Measurements from ENCODE around the gene CCDC88B. TPM values are rescaled to one million over a fixed set of nuclear protein-coding genes. Genes with fewer than 3 reads are reported as not detected.
"Not testable (repeated sequence)": the region's sequence is repeated elsewhere in the genome, so short reads cannot be mapped to it uniquely, and the experiment has no call there.

CCDC88B gene
- total and polyA plus RNA-seq, 10 of the 15 experiments (the other 5 are each of a cell fraction or from before 2014, with no cell fraction given): 0.24 to 66.0 (median 19.2) TPM

- DNase-seq (ENCODE audit: low read depth, low spot score): no peak
- 63% methylated on average over 5 of the region's 5 CpGs for WGBS (ENCODE audit: insufficient coverage, insufficient replicate concordance, low lambda C conversion rate, missing lambda C conversion rate)
- CTCF ChIA-PET: interaction anchor here (0.7 to 3.6 kb wide), 5 partner anchors 9 to 459 kb away, joined by 3 to 19 read pairs (median 5); no protein-coding TSS in a partner anchor
- no peaks in the 10 kb centered on the region for H3K27me3 ChIP-seq (replicated peaks in 1 of 2; ENCODE audit: control insufficient read depth in 2 of 2, insufficient read depth in 2 of 2, low read length in 1 of 2)
- H3K27ac ChIP-seq (ENCODE audit: control insufficient read depth, insufficient read depth): no peak overlapping the region
- H3K4me1 ChIP-seq (ENCODE audit: control insufficient read depth, insufficient read depth, low read length): peaks cover 4% of the 10 kb centered on the region; the same call in 1 of the 2 replicates
- BruUV-seq (replicated peaks): no TSS peak
- RAD21 ChIA-PET (ENCODE audit: unreplicated experiment): interaction anchor here (0.6 to 2.0 kb wide), 3 partner anchors 8 to 12 kb away, joined by 4 to 6 read pairs (median 4); no protein-coding TSS in a partner anchor
- intact Hi-C loops (cut with micrococcal nuclease; ENCODE audit: unreplicated experiment) (no loop called here), in situ Hi-C loops (cut with MboI) (no loop called here)
- no peak overlapping the region for H3K4me2 ChIP-seq (ENCODE audit: control insufficient read depth, insufficient read depth)
- no peaks in the 10 kb centered on the region; the same call in 2 of the 3 replicates for H3K9me3 ChIP-seq (replicated peaks; ENCODE audit: control insufficient read depth, insufficient read depth, low read length)
- no peak for FAIRE-seq
- no peak overlapping the region for H2AFZ ChIP-seq (ENCODE audit: control insufficient read depth, low read depth, low read length)
- peaks cover 13% of the 10 kb centered on the region for H3K79me2 ChIP-seq (ENCODE audit: control insufficient read depth, insufficient read depth, low read length)
- no peaks in the 10 kb centered on the region for H4K20me1 ChIP-seq (ENCODE audit: control insufficient read depth, insufficient read depth)
- peaks cover 0 to 2% of the 10 kb centered on the region in 2 experiments; a peak in 2 of 4 replicates for H3K36me3 ChIP-seq (ENCODE audit: control insufficient read depth in 2 of 2, insufficient read depth in 2 of 2, low read length in 1 of 2)
- no peak overlapping the region for H3K4me3 ChIP-seq
- no peak for ATAC-seq
- SMC1A ChIA-PET (ENCODE audit: uncharacterized antibody, unreplicated experiment): no interaction called here
- TF ChIP-seq GABPA (IDR thresholded peaks at IDR 0.05; ENCODE audit: low read depth): no peak
- no peak overlapping the region for H3K9ac ChIP-seq (ENCODE audit: control insufficient read depth, insufficient read depth, low read length)
- POLR2A ChIA-PET: interaction anchor here (0.6 to 1.4 kb wide), 4 partner anchors 8 to 1620 kb away, joined by 3 to 6 read pairs (median 3); no protein-coding TSS in a partner anchor
These were observed 16.6 kb upstream of the CCDC88B start for GRCh38 chr11:64323373-64323772.

GRCh38 chr11:64323984-64324383, 16.0 kb upstream of the CCDC88B start:
- H2AFZ ChIP-seq (ENCODE audit: control insufficient read depth, low read depth, low read length); H3K9ac ChIP-seq (ENCODE audit: control insufficient read depth, insufficient read depth, low read length); FAIRE-seq; intact Hi-C loops (cut with micrococcal nuclease; ENCODE audit: unreplicated experiment); H3K4me3 ChIP-seq; H3K4me1 ChIP-seq (ENCODE audit: control insufficient read depth, insufficient read depth, low read length); SMC1A ChIA-PET (ENCODE audit: uncharacterized antibody, unreplicated experiment); H3K79me2 ChIP-seq (ENCODE audit: control insufficient read depth, insufficient read depth, low read length); H3K36me3 ChIP-seq (ENCODE audit: control insufficient read depth in 2 of 2, insufficient read depth in 2 of 2, low read length in 1 of 2); H3K4me2 ChIP-seq (ENCODE audit: control insufficient read depth, insufficient read depth); H3K9me3 ChIP-seq (replicated peaks; ENCODE audit: control insufficient read depth, insufficient read depth, low read length); BruUV-seq (replicated peaks); H3K27me3 ChIP-seq (replicated peaks in 1 of 2; ENCODE audit: control insufficient read depth in 2 of 2, insufficient read depth in 2 of 2, low read length in 1 of 2); in situ Hi-C loops (cut with MboI); DNase-seq (ENCODE audit: low read depth, low spot score); H4K20me1 ChIP-seq (ENCODE audit: control insufficient read depth, insufficient read depth); H3K27ac ChIP-seq (ENCODE audit: control insufficient read depth, insufficient read depth): not testable (repeated sequence)
- peak; percentile 14; the same call in 1 of the 3 replicates for ATAC-seq
- ChIA-PET CTCF (interaction anchor here (0.7 to 3.6 kb wide), 5 partner anchors 8 to 458 kb away, joined by 3 to 19 read pairs (median 5); no protein-coding TSS in a partner anchor), POLR2A (interaction anchor here (0.6 to 1.0 kb wide), 4 partner anchors 8 to 1621 kb away, joined by 3 to 6 read pairs (median 4); no protein-coding TSS in a partner anchor), RAD21 (ENCODE audit: unreplicated experiment) (interaction anchor here (0.8 to 2.0 kb wide), 2 partner anchors 8 to 11 kb away, joined by 4 to 6 read pairs; no protein-coding TSS in a partner anchor)
- WGBS (ENCODE audit: insufficient coverage, insufficient replicate concordance, low lambda C conversion rate, missing lambda C conversion rate): 89% methylated on average over 4 of the region's 4 CpGs
